ENCODE results near the gene SOX18. TPM values are rescaled to one million over a fixed set of nuclear protein-coding genes. Genes with fewer than 3 reads are reported as not detected.
"Not testable (repeated sequence)": the region's sequence is repeated elsewhere in the genome, so short reads cannot be mapped to it uniquely, and the experiment has no call there.

The SOX18 gene
- total RNA-seq, 1 experiment from 2014 or later: not detected

DNA sequence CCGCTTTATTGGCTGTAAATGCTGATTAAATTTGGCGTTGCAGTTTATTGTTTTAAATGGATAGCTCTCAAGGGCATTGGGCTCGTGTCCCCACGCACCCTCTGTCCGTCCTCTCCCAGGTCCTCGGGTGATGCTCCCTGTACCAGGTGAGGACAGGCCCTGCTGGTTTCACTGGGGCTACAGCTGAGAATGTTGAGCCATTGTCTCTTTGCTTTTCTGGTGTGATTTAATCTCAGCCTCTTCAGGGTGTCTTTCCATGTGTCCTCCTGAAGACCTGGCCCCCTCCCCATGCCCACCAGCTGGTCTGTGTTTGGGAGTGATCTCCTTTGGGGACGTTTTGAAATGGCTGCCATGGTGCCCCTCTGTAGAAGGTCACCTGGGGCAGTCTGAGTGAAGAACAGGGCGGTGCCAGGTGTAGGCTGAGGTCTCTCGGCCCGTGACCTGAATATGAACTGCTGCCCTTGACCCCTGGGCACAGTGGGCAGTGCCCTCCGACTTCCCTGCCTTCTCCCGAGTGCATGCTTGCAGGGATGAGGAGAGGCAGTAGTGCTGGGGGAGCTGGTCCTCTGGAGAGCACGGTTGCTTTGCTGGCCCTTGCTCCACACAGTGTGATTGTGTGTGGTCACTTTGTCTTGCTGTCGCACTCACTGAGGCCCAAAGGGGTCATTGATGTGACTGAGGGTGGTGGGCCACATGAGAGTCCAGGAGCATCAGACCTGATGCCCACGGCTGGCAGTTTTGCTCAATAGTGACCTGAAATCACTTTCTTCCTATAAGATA lies 25.9 kb downstream of the SOX18 start:
- DNase-seq (ENCODE audit: low read depth): no peak

DNA sequence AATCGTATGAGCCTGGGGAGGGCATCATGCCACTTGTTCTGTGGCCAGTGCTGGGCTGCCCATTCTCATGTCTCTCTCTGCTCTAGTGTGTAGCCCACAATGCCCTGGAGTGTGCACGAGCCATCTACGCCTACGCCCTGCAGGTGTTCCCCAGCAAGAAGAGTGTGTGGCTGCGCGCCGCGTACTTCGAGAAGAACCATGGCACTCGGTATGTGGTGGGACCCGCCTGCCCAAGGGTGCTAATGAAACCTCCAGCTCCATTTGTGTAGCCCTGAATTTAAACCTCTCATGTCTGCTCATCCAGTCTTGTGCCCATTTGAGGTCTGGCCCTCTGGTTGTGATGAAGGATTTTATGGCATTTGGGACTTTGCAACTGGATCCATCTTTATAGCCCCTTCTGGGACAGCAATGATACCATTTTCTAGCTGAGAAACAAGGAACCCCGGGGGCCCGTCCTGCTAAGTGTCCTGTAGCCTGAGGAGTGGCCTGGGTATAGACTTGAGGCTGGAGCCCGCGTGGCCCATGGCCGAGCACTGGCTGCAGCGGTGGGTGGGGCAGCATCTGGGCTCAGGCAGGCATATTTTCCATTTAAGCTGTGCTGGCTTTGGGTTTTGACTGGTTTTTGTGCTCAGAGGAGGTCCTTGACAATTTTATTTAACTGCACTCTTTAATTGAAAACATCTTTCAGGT lies 26.6 kb downstream of the SOX18 start:
- DNase-seq (ENCODE audit: low read depth): no peak

DNA sequence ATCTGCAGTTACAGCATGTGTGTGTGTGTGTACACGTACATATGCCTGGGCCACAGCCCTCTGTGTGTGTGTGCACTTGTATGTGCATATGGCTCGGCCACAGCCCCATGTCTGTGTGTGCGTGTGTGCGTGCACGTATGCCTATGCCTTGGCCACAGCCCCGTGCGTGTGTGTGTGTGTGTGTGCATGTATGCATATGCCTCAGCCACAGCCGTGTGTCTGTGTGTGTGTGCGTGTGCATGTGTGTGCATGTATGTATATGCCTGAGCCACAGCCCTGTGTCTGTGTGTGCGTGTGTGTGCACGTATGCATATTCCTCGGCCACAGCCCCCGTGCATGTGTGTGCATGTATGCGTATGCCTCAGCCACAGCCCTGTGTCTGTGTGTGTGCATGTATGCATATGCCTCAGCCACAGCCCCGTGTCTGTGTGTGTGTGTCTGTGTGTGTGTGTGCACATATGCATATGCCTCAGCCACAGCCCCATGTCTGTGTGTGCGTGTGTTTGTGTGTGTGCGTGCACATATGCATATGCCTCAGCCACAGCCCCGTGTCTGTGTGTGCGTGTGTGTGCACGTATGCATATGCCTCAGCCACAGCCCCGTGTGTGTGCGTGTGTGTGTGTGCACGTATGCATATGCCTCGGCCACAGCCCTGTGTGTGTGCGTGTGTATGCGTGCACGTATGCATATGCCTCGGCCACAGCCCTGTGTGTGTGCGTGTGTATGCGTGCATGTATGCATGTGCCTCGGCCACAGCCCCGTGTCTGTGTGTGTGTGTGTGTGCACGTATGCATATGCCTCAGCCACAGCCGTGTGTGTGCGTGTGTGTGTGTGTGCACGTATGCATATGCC lies 28.1 kb downstream of the SOX18 start:
- DNase-seq (ENCODE audit: low read depth): no peak

DNA sequence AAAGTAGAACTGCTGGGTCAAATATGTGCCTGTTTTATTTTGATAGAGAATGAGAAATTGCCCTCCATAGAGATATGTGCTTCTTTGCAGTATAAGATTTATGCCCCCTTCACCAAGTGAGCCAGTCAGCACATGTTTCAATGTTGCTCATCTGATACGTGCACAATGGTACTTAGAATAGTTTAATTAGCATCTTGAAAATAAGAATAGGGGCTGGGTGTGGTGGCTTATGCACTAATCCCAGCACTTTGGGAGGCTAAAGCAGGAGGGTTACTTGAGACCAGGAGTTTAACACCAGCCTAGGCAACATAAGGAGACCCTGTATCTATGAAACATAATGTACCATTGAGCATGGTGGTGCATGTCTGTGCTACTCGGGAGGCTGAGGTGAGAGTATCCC lies 33.8 kb downstream of the SOX18 start:
- no peak for DNase-seq (ENCODE audit: low read depth)

GRCh38 chr20:64012385-64013154 lies 36.9 kb downstream of the SOX18 start:
- DNase-seq (ENCODE audit: low read depth): not testable (repeated sequence)

- DNase-seq (ENCODE audit: low read depth): no peak
Measured at GRCh38 chr20:64011366-64011779, 38.1 kb downstream of the SOX18 start.

GRCh38 chr20:64010711-64011237 lies 38.7 kb downstream of the SOX18 start:
- DNase-seq (ENCODE audit: low read depth): peak; percentile 68

DNA sequence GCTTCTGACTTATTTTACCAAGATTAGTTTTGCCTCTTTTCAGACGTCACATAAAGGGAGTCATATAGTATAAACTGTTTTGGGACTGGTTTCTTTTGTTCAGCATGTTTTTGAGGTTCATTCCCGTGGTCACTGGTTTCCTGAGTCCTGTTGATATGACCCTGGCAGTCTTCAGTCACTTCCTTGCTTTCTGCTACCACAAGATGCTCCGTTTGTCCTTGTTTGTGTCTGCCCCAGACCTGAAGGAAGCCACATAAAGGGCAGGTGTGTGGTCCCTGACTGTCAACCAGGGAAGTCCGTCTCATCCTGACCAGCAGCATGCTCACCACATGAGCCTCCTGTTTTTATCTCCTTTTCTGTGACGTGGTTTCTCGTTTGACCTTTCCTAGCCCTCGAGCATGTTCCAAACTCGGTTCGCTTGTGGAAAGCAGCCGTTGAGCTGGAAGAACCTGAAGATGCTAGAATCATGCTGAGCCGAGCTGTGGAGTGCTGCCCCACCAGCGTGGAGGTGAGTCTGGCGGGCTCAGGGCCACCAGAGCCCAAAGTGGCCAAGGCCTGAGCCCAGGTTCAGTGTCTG lies 39.5 kb downstream of the SOX18 start:
- no peak for DNase-seq (ENCODE audit: low read depth)

DNA sequence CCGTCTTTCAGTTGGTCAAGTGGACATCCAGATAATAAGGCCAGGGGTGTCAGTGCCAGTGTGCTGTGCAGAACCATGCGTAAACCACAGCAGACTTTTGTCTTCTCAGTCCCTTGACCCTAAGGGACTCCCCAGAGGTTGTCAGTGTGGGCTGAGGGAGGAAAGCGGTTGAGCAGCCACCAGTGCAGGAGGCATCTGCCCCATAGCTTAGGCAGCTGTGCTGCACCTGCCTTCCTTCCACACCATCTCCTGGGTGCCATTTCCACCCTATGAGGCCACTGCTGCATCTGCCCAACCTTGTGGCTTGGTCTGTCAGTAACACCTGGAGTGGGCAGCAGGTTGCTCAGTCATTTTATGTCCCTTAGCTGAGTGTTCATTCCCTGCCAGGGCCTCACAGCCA lies 42.5 kb downstream of the SOX18 start:
- no peak for DNase-seq (ENCODE audit: low read depth)

- no peak for DNase-seq (ENCODE audit: low read depth)
Measured at GRCh38 chr20:64006490-64006889, 42.9 kb downstream of the SOX18 start.

- DNase-seq (ENCODE audit: low read depth): no peak
Measured at GRCh38 chr20:64005394-64005793, 44.0 kb downstream of the SOX18 start.

DNA sequence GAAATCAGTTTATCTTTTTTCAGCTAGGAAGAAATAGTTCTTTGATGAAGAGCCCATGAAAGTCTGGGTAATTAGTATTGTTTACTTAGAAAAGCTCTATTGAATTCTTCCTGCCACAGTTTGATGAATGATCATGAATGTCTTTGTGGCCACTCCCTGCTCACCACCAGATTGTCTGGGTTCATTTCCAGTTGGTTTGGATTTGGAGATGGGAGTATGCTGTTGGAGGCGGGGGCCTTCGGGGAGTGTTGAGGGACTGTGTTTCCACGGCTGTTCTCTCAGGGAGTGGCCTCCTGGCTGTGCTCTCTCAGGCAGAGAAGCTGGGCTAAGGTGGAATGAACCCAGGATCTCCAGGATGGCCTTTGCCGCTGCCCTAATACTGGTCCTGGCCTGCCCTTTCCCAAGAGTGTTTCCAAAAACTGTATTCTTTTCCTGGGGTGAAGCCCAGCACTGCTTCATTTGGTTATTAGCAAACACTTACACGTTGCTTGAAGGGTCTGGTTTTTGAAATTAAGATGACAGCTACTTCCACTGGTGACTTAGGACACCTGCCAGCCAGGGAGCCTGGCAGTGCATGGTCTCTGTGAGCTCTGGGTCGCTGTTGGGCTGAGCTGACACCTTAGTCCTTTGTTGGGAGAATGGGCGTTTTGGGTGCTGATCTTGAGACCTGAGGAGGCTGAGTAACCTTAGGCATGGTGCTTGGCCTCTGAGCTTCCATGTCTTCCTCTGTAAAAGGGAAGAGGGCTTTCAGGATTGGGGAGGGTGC lies 45.3 kb downstream of the SOX18 start:
- DNase-seq (ENCODE audit: low read depth): no peak

DNA sequence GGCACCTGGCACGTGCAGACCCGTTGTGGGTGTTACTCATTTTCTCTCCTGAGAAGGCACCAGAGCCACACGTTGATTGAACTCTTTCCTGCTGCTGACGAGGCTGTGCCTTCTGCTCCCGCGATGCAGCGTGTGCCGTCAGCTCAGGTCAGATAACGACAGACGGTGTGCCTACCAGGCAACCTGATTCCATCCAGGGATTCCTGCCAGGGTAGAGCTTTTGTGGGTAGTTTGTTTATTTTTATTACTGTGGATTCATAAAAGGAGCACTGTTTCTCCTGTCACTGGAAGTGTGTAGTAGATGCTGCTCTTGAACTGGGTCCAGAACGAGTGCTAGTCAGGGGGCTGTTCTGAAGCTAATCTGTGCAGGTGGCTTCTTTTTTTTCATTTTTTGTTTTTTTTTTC lies 47.8 kb downstream of the SOX18 start:
- DNase-seq (ENCODE audit: low read depth): peak; percentile 98

DNA sequence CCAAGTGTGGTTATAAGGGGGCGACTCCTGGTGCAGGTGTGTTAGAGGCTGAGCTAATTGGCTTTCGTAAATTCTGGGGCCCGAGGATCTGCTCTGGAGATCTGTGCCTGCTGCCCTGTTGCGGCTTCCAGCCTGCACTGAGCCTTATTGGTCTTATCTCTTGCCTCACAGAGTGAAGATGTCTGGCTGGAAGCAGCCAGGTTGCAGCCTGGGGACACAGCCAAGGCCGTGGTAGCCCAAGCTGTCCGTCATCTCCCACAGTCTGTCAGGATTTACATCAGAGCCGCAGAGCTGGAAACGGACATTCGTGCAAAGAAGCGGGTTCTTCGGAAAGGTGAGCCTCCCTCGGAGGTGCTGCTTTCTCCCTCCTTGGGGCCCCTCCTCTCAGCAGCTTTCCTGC lies 48.5 kb downstream of the SOX18 start:
- DNase-seq (ENCODE audit: low read depth): peak; percentile 29

Other genes starting within 250 kb of the SOX18 start
- 2.5 and 3.1 TPM in 2 replicates for gene ZBTB46, start 218.4 kb downstream of the SOX18 start, total RNA-seq (2014; rRNA removed; shearing (Covaris generic))
- gene ABHD16B, start 188.1 kb downstream of the SOX18 start, total RNA-seq (2014; rRNA removed; shearing (Covaris generic)): not detected in 2 replicates
- 130 and 152 TPM in 2 replicates for gene TPD52L2, start 184.4 kb downstream of the SOX18 start, total RNA-seq (2014; rRNA removed; shearing (Covaris generic))
- gene DNAJC5, start 154.5 kb downstream of the SOX18 start, total RNA-seq (2014; rRNA removed; shearing (Covaris generic)): 37.9 and 68.7 TPM in 2 replicates
- gene UCKL1, start 93.2 kb downstream of the SOX18 start, total RNA-seq (2014; rRNA removed; shearing (Covaris generic)): 23.9 and 32.2 TPM in 2 replicates
- 7.7 and 17.7 TPM in 2 replicates for gene ZNF512B, start 79.7 kb downstream of the SOX18 start, total RNA-seq (2014; rRNA removed; shearing (Covaris generic))
- 0.42 and 1.2 TPM in 2 replicates for gene SAMD10, start 70.0 kb downstream of the SOX18 start, total RNA-seq (2014; rRNA removed; shearing (Covaris generic))
- gene PRPF6, start 68.5 kb downstream of the SOX18 start, total RNA-seq (2014; rRNA removed; shearing (Covaris generic)): 77.2 and 106 TPM in 2 replicates
- 0.02 TPM in 2 replicates for gene C20orf204, start 13.5 kb downstream of the SOX18 start, total RNA-seq (2014; rRNA removed; shearing (Covaris generic))
- 21.1 and 28.7 TPM in 2 replicates for gene TCEA2, start 13.6 kb upstream of the SOX18 start, total RNA-seq (2014; rRNA removed; shearing (Covaris generic))
- 23.7 and 33.6 TPM in 2 replicates for gene RGS19, start 29.9 kb upstream of the SOX18 start, total RNA-seq (2014; rRNA removed; shearing (Covaris generic))
- gene OPRL1, start 30.4 kb upstream of the SOX18 start, total RNA-seq (2014; rRNA removed; shearing (Covaris generic)): 0.59 TPM in 1 of 2 replicates, not detected in the other
- not detected in 2 replicates for gene LKAAEAR1, start 34.8 kb upstream of the SOX18 start, total RNA-seq (2014; rRNA removed; shearing (Covaris generic))
- not detected in 2 replicates for gene NPBWR2, start 57.9 kb upstream of the SOX18 start, total RNA-seq (2014; rRNA removed; shearing (Covaris generic))
- not detected in 2 replicates for gene MYT1, start 114.8 kb upstream of the SOX18 start, total RNA-seq (2014; rRNA removed; shearing (Covaris generic))
- gene PCMTD2, start 206.1 kb upstream of the SOX18 start, total RNA-seq (2014; rRNA removed; shearing (Covaris generic)): 24.2 and 28.6 TPM in 2 replicates

Measured in M059J (cell line).